HepG2 (cell line): ENCODE data around the gene TEX22. TPM values are rescaled to one million over a fixed set of nuclear protein-coding genes. Genes with fewer than 3 reads are reported as not detected.

Source experiments
- ATAC-seq: fragments of 200-7000 bp; cut with Tn5 transposase; 3 replicates; pipeline ENCODE4 v1.9.1; 2020; ENCODE audit warnings: mild to moderate bottlenecking, moderate library complexity
- BruUV-seq: library from RNA; stranded (reverse); fragments of 400-500 nt; replicated peaks from 2 replicates; lab custom pipeline; 2021; lab: Mats Ljungman, UMichigan
- CTCF ChIA-PET: fragments of 300-600 bp; formaldehyde crosslinking; extraction: SDS; loops from one replicate; lab custom pipeline; 2021; ENCODE audit warnings: low total read pairs, inconsistent platforms, low intra/inter-chr PET ratio; lab: Yijun Ruan, JAX
- POLR2A ChIA-PET: fragments of 350-600 bp; sonication (Branson Sonifier 250); formaldehyde crosslinking; loops from one replicate; lab custom pipeline; 2020; ENCODE audit warnings: antibody characterized with exemption, inconsistent platforms; lab: Yijun Ruan, JAX
- DNase-seq: peaks from one replicate; pipeline ENCODE4 v3.0.0-alpha.2; 2015; ENCODE audit warnings: low spot score
- FAIRE-seq: peaks from 3 replicates; lab custom pipeline; 2011; peaks lifted over from hg19 to GRCh38; lab: Jason Lieb, UNC
- H2AFZ ChIP-seq: one replicate; pipeline ENCODE4 v1.6.1; 2011; ENCODE audit warnings: low read length, inconsistent platforms
- H3K27ac ChIP-seq: fragments of 300-600 bp; 3 replicates; pipeline ENCODE4 v1.8.0; 2011; ENCODE audit warnings: mixed run types, mild to moderate bottlenecking, mixed read lengths, low read length, inconsistent platforms; ENCODE audit not compliant: insufficient read depth; ENCODE audit errors: extremely low read length
- H3K27me3 ChIP-seq, 2 experiments: fragments of 200-600 bp in 1 of 2; 2 replicates in 1 of 2; 3 replicates in 1 of 2; pipeline versions ENCODE4 v1.6.0 to v1.8.0; 2011; ENCODE audit warnings: low read length in 2 of 2, mild to moderate bottlenecking in 2 of 2, moderate library complexity in 2 of 2, inconsistent platforms in 1 of 2; ENCODE audit not compliant: insufficient read depth in 2 of 2, control insufficient read depth in 1 of 2
- H3K36me3 ChIP-seq, 2 experiments: fragments of 200-600 bp in 1 of 2; replicated peaks in 1 of 2; 2 replicates in 1 of 2; 3 replicates in 1 of 2; pipeline versions ENCODE4 v1.5.1 to v1.8.0; 2011; ENCODE audit warnings: low read length in 2 of 2, inconsistent platforms in 1 of 2; ENCODE audit not compliant: insufficient read depth in 2 of 2, control insufficient read depth in 1 of 2
- H3K4me1 ChIP-seq: 2 replicates; pipeline ENCODE4 v1.5.1; 2012; ENCODE audit warnings: low read length, inconsistent platforms; ENCODE audit not compliant: insufficient read depth
- H3K4me2 ChIP-seq: 2 replicates; pipeline ENCODE4 v1.6.0; 2011; ENCODE audit warnings: low read depth, low read length, inconsistent platforms
- H3K4me3 ChIP-seq, 3 experiments: fragments of 200-600 bp in 1 of 3; sonication (generic), shearing (Covaris generic) in 1 of 3; replicated peaks in 1 of 3; 2 replicates each; pipeline ENCODE4 v1.5.1; 2011 to 2016; ENCODE audit warnings: low read length in 3 of 3, inconsistent platforms in 2 of 3, low read depth in 2 of 3, mild to moderate bottlenecking in 2 of 3, control low read depth in 1 of 3, mixed read lengths in 1 of 3; ENCODE audit not compliant: insufficient read depth in 1 of 3
- H3K79me2 ChIP-seq: one replicate; pipeline ENCODE4 v1.6.1; 2011; ENCODE audit warnings: low read length, inconsistent platforms; ENCODE audit not compliant: insufficient read depth
- H3K9ac ChIP-seq: 2 replicates; pipeline ENCODE4 v1.6.0; 2011; ENCODE audit warnings: mild to moderate bottlenecking, low read depth, low read length, inconsistent platforms; ENCODE audit not compliant: insufficient read depth
- H3K9me3 ChIP-seq: 2 replicates; pipeline ENCODE4 v1.5.1; 2012; ENCODE audit warnings: mild to moderate bottlenecking, low read length
- H4K20me1 ChIP-seq: 2 replicates; pipeline ENCODE4 v1.6.0; 2011; ENCODE audit warnings: inconsistent platforms, mild to moderate bottlenecking, low read length, moderate library complexity; ENCODE audit not compliant: insufficient read depth
- AGO2 ChIP-seq: fragments of 200-400 bp; formaldehyde crosslinking; optimal IDR thresholded peaks from 2 replicates; pipeline ENCODE3; 2017; ENCODE audit warnings: mild to moderate bottlenecking, low read depth, low read length, moderate library complexity
- CREB3 ChIP-seq: sonication (generic); formaldehyde crosslinking; IDR thresholded peaks from 2 replicates; pipeline ENCODE4 v1.5.0; 2020; ENCODE audit warnings: missing genetic modification reagents
- GABPA ChIP-seq, 2 experiments: IDR thresholded peaks; 2 replicates each; pipeline ENCODE4 v1.6.1; 2011 to 2016; ENCODE audit warnings: low read depth in 2 of 2, low read length in 1 of 2, missing biosample characterization in 1 of 2, missing genetic modification characterization in 1 of 2
- MED8 ChIP-seq: sonication (generic); formaldehyde crosslinking; IDR thresholded peaks from 2 replicates; pipeline ENCODE4 v1.8.1; 2023; ENCODE audit warnings: mild to moderate bottlenecking, missing genetic modification reagents; ENCODE audit not compliant: insufficient replicate concordance
- RBFOX2 ChIP-seq: fragments of 200-400 bp; formaldehyde crosslinking; IDR thresholded peaks from 2 replicates; pipeline ENCODE4 v1.6.1; 2017; ENCODE audit warnings: low read depth, mild to moderate bottlenecking, low read length
- RBM22 ChIP-seq: fragments of 200-400 bp; formaldehyde crosslinking; optimal IDR thresholded peaks from 2 replicates; pipeline ENCODE3; 2017; ENCODE audit warnings: mild to moderate bottlenecking, low read length, moderate library complexity
- ZNF234 ChIP-seq: sonication (generic); formaldehyde crosslinking; conservative IDR thresholded peaks from 2 replicates; pipeline ENCODE4 v1.5.1; 2020; ENCODE audit warnings: mild to moderate bottlenecking, missing genetic modification reagents
- ZNF263 ChIP-seq: sonication (generic); formaldehyde crosslinking; IDR thresholded peaks from 2 replicates; pipeline ENCODE4 v1.4.0; 2020; ENCODE audit warnings: missing genetic modification reagents
- WGBS: methylation state at CpG from one replicate; pipeline ENCODE4 v1.1.6; 2017; ENCODE audit warnings: low lambda C conversion rate; 5-methylcytosine and 5-hydroxymethylcytosine counted together
- in situ Hi-C: cut with HindIII; loops from 2 replicates; pipeline ENCODE4 v1.10.0; 2017; ENCODE audit warnings: low pct_unique_long_range_greater_than_20kb; ENCODE audit not compliant: extremely low pct_ligation_motif_present
- intact Hi-C: fragments of 100-400 bp; cut with micrococcal nuclease; formaldehyde crosslinking; loops from one replicate; pipeline ENCODE4 v1.10.0; 2022; ENCODE audit not compliant: unreplicated experiment
- polyA plus RNA-seq, 8 experiments: library from polyadenylated mRNA; depleted of rRNA in 3 of 8; stranded (reverse) in 7 of 8; unstranded in 1 of 8; fragments of >200 nt; fragmentation: Illumina TruSeq in 4 of 8; extraction: Trizol in 4 of 8; gene quantifications; 2 replicates each; pipeline versions ENCODE4 v1.2.1 to v1.2.3, GENCODE V29; 2011 to 2016; ENCODE audit warnings: low read depth in 4 of 8, missing spikeins in 1 of 8, mixed read lengths in 1 of 8; ENCODE audit not compliant: insufficient read depth in 1 of 8
- total RNA-seq, 5 experiments: library from RNA; depleted of rRNA; stranded (reverse); fragments of >200 nt; fragmentation: Illumina TruSeq; extraction: Trizol; gene quantifications; 2 replicates each; pipeline ENCODE4 v1.2.3, GENCODE V29; 2016; ENCODE audit warnings: low read depth in 1 of 5

The TEX22 gene
- total and polyA plus RNA-seq, 2 of the 13 experiments (the other 11 are each of a cell fraction or from before 2014, with no cell fraction given): 0.07 to 0.27 TPM

GRCh38 chr14:105424861-105425260 is 26.5 kb downstream of the TEX22 start:
- FAIRE-seq: no peak
- intact Hi-C loops: no loop called here
- 0 out of 2 replicates have a peak, but pooled peaks cover 5% of the 10 kb centered on the region for H4K20me1 ChIP-seq
- ChIA-PET CTCF (no interaction called here), POLR2A (no interaction called here)
- in situ Hi-C loops: loop anchor here (5.0 kb wide), 1 partner anchor 102 kb away; the partner anchor contains the start of gene TMEM121
- H3K4me3 ChIP-seq: no peak overlapping the region
- TF ChIP-seq RBFOX2 (peak; percentile 46; the same call in 1 of the 2 replicates), GABPA (IDR thresholded peaks at IDR 0.05; ENCODE audit: low read depth, low read length) (no peak), GABPA (CRISPR knock-in tag; IDR thresholded peaks at IDR 0.05; ENCODE audit: low read depth) (no peak), RBM22 (peak; percentile 13), ZNF263 (peak; percentile 56; the same call in 1 of the 2 replicates), ZNF234 (CRISPR knock-in tag) (no peak), MED8 (CRISPR knock-in tag) (no peak), CREB3 (CRISPR knock-in tag) (no peak), AGO2 (peak; percentile 82)
- H3K4me1 ChIP-seq: peaks cover 29% of the 10 kb centered on the region
- ATAC-seq: no peak
- H3K4me2 ChIP-seq: no peak overlapping the region
- H3K27me3 ChIP-seq: no peaks in the 10 kb centered on the region
- no peak overlapping the region for H2AFZ ChIP-seq
- DNase-seq: no peak
- peaks cover 59% of the 10 kb centered on the region for H3K79me2 ChIP-seq
- H3K36me3 ChIP-seq: peaks cover 3 to 20% of the 10 kb centered on the region in 2 experiments; a peak in 2 of 5 replicates
- H3K9me3 ChIP-seq: no peaks in the 10 kb centered on the region
- no peak overlapping the region for H3K27ac ChIP-seq
- H3K9ac ChIP-seq: no peak overlapping the region
- 95% methylated on average over 4 of the region's 12 CpGs for WGBS
- BruUV-seq: no TSS peak
